Testis (tissue), 5 donors: ENCODE measurements around the gene RPL31. TPM values are rescaled to one million over a fixed set of nuclear protein-coding genes. Genes with fewer than 3 reads are reported as not detected.
A peak's percentile ranks its signal among the peaks of the same experiment; 100 is the strongest.

Experiments
- DNase-seq: peaks from one replicate; pipeline ENCODE4 v3.0.0-alpha.2; 2019
- H3K27ac ChIP-seq, 2 donors: fragments of 200-600 bp; sonication (generic); one replicate each; pipeline ENCODE4 v1.5.1; 2019
- H3K27me3 ChIP-seq: fragments of 200-600 bp; sonication (generic); one replicate; pipeline ENCODE4 v1.5.1; 2019
- H3K36me3 ChIP-seq: fragments of 200-600 bp; sonication (generic); one replicate; pipeline ENCODE4 v1.5.1; 2017; ENCODE audit warnings: low read depth; ENCODE audit errors: missing control alignments
- H3K4me1 ChIP-seq: fragments of 200-600 bp; sonication (generic); one replicate; pipeline ENCODE4 v1.5.1; 2019
- H3K4me3 ChIP-seq, 2 donors: fragments of 200-600 bp; sonication (generic); one replicate each; pipeline ENCODE4 v1.5.1; 2017 to 2019
- H3K9me3 ChIP-seq: fragments of 200-600 bp; sonication (generic); one replicate; pipeline ENCODE4 v1.5.1; 2017
- CTCF ChIP-seq, 3 experiments: fragments of 450-650 bp in 2 of 3; fragments of 200-600 bp in 1 of 3; sonication (generic) in 1 of 3; IDR thresholded peaks; one replicate each; pipeline ENCODE4 v1.5.1; 2016 to 2019; ENCODE audit warnings: antibody characterized with exemption in 3 of 3, mild to moderate bottlenecking in 2 of 3, moderate library complexity in 1 of 3
- POLR2A ChIP-seq: fragments of 450-650 bp; IDR thresholded peaks from one replicate; pipeline ENCODE4 v1.6.1; 2017; ENCODE audit warnings: antibody characterized with exemption, mild to moderate bottlenecking, moderate library complexity
- WGBS, 2 donors: methylation state at CpG; one replicate each; pipeline ENCODE4 v1.1.5; 2018; 5-methylcytosine and 5-hydroxymethylcytosine counted together
- intact Hi-C: fragments of 100-400 bp; cut with DNase I; formaldehyde crosslinking; loops from one replicate; pipeline ENCODE4 v1.15.1; 2023; ENCODE audit warnings: low total_unique reads
- long read RNA-seq, 2 donors: transcript quantifications; one replicate each; lab custom pipeline, GENCODE V29; 2026
- polyA plus RNA-seq: library from polyadenylated mRNA; stranded (reverse); fragments of 350-450 nt; fragmentation: Illumina TruSeq; extraction: RNeasy Lipid Tissue Mini Kit (QIAGEN cat#74804); gene quantifications from one replicate; pipeline ENCODE4 v1.2.3, GENCODE V29; 2014; ENCODE audit warnings: low read depth, low replicate concordance; ENCODE audit not compliant: insufficient read depth
- total RNA-seq, 2 donors: library from RNA; depleted of rRNA; stranded (reverse); fragments of >200 nt; gene quantifications; one replicate each; pipeline ENCODE4 v1.2.3, GENCODE V29; 2016

RPL31 gene
- total RNA-seq = 100 to 1,000 TPM; 404 to 715 TPM
- 1,643 TPM for polyA plus RNA-seq
- long read RNA-seq, donor 1, transcript RPL31-205 (4 exons, 716 nt) = minor isoform, 62 of 2,482 reads
- long read RNA-seq, donor 1, transcript RPL31-202 (3 exons, 641 nt) = minor isoform, 23 of 2,482 reads
- long read RNA-seq, donor 1, transcript RPL31-201 (5 exons, 1,865 nt) = major isoform, 1,611 of 2,482 reads
- long read RNA-seq, donor 1, transcript RPL31-208 (4 exons, 825 nt) = minor isoform, 500 of 2,482 reads
- long read RNA-seq, donor 1, partial matches to known transcripts = 147 of 2,482 reads
- long read RNA-seq, donor 1, other reads (novel, unspliced or antisense) = 84 of 2,482 reads
- long read RNA-seq, donor 2, transcript RPL31-208 (4 exons, 825 nt) = minor isoform, 445 of 1,544 reads
- long read RNA-seq, donor 2, transcript RPL31-201 (5 exons, 1,865 nt) = major isoform, 892 of 1,544 reads
- long read RNA-seq, donor 2, transcript RPL31-205 (4 exons, 716 nt) = minor isoform, 15 of 1,544 reads
- long read RNA-seq, donor 2, transcript RPL31-202 (3 exons, 641 nt) = minor isoform, 8 of 1,544 reads
- long read RNA-seq, donor 2, partial matches to known transcripts = 138 of 1,544 reads
- long read RNA-seq, donor 2, other reads (novel, unspliced or antisense) = 35 of 1,544 reads

GRCh38 chr2:101001691-101002561, at the start of gene RPL31:
Gene RPL31, plus strand, starts transcription at chr2:101002289. Its CDS starts 413 bp downstream, at chr2:101002702.
- 2% methylated on average over 40 to 59 of the region's 59 CpGs for WGBS, 2 donors

GRCh38 chr2:100952512-100952911, 49.6 kb upstream of the RPL31 start:
- H3K4me3 ChIP-seq = no peak overlapping the region
- no peaks in the 10 kb centered on the region for H3K36me3 ChIP-seq
- intact Hi-C loops = no loop called here
- H3K27me3 ChIP-seq = no peaks in the 10 kb centered on the region
- H3K9me3 ChIP-seq = no peaks in the 10 kb centered on the region
- H3K4me1 ChIP-seq = no peaks in the 10 kb centered on the region
- no peak overlapping the region for H3K27ac ChIP-seq
- TF ChIP-seq CTCF (IDR thresholded peaks at IDR 0.05) = no peak
- TF ChIP-seq POLR2A = no peak
- DNase-seq = no peak
- 92 to 95% methylated on average over 2 of the region's 2 CpGs for WGBS, 2 donors

More at GRCh38 chr2:101001691-101002561, at the start of gene RPL31:
- intact Hi-C loops = no loop called here
- H3K36me3 ChIP-seq = no peaks in the 10 kb centered on the region
- H3K4me3 ChIP-seq = peak within 1 kb of the TSS; percentile 85 to 96
- peak in 1 of 3 experiments; percentile 7 for TF ChIP-seq CTCF (IDR thresholded peaks at IDR 0.05)
- TF ChIP-seq POLR2A = peak; percentile 76
- H3K9me3 ChIP-seq = no peaks in the 10 kb centered on the region
- no peaks in the 10 kb centered on the region for H3K27me3 ChIP-seq
- DNase-seq = peak; percentile 99
- peaks cover 13% of the 10 kb centered on the region for H3K4me1 ChIP-seq
- peak within 1 kb of the TSS; percentile 83 to 87 for H3K27ac ChIP-seq

- intact Hi-C loops = no loop called here
- no peak for DNase-seq
- Histone ChIP-seq H3K27me3 (no peaks in the 10 kb centered on the region), H3K36me3 (no peaks in the 10 kb centered on the region), H3K4me1 (no peaks in the 10 kb centered on the region), H3K4me3 (no peak overlapping the region), H3K27ac (no peak overlapping the region), H3K9me3 (no peaks in the 10 kb centered on the region)
- 95 to 96% methylated on average over 9 to 11 of the region's 11 CpGs for WGBS, 2 donors
- TF ChIP-seq CTCF (IDR thresholded peaks at IDR 0.05) = no peak
- no peak for TF ChIP-seq POLR2A
These were observed 48.6 kb upstream of the RPL31 start for GRCh38 chr2:100953406-100954043.

- Histone ChIP-seq H3K4me1 (no peaks in the 10 kb centered on the region), H3K4me3 (no peak overlapping the region), H3K27ac (no peak overlapping the region), H3K27me3 (no peaks in the 10 kb centered on the region), H3K9me3 (no peaks in the 10 kb centered on the region), H3K36me3 (no peaks in the 10 kb centered on the region)
- no peak for TF ChIP-seq CTCF (IDR thresholded peaks at IDR 0.05)
- TF ChIP-seq POLR2A = no peak
- DNase-seq = no peak
- WGBS, 2 donors = 90 to 98% methylated on average over 6 of the region's 6 CpGs
- intact Hi-C loops = no loop called here
These were observed 48.1 kb upstream of the RPL31 start for GRCh38 chr2:100954044-100954420.
